HepG2 (cell line): ENCODE results near the gene MYL12B.

Source experiments
- CREB1 ChIP-seq, 2 experiments: fragments of 450-650 bp in 1 of 2; IDR thresholded peaks; 2 replicates each; pipeline ENCODE4 v1.6.1; 2016 to 2017; ENCODE audit warnings: control low read depth in 1 of 2, mild to moderate bottlenecking in 1 of 2, missing compliant biosample characterization in 1 of 2, missing genetic modification characterization in 1 of 2
- FOXA3 ChIP-seq: IDR thresholded peaks from 2 replicates; pipeline ENCODE4 v1.6.1; 2016; ENCODE audit warnings: missing genetic modification reagents, missing compliant biosample characterization
- RFX3 ChIP-seq: IDR thresholded peaks from 2 replicates; pipeline ENCODE4 v1.6.1; 2016; ENCODE audit warnings: missing biosample characterization, missing genetic modification reagents
- SMC3 ChIP-seq: IDR thresholded peaks from 2 replicates; pipeline ENCODE4 v1.6.1; 2011; ENCODE audit warnings: low read length, improper control_type of control experiment
- ZNF121 ChIP-seq: sonication (generic); formaldehyde crosslinking; IDR thresholded peaks from 2 replicates; pipeline ENCODE4 v1.5.0; 2020; ENCODE audit warnings: mild to moderate bottlenecking, missing genetic modification reagents
- TF ChIP-seq, protein P1 (sequence below): sonication (generic); formaldehyde crosslinking; IDR thresholded peaks from 2 replicates; pipeline ENCODE4 v1.5.0; 2020; ENCODE audit warnings: mild to moderate bottlenecking, missing genetic modification reagents, moderate library complexity
- TF ChIP-seq, protein P2 (sequence below): sonication (generic); formaldehyde crosslinking; IDR thresholded peaks from 2 replicates; pipeline ENCODE4 v1.8.1; 2023; ENCODE audit warnings: missing genetic modification reagents, inconsistent platforms, borderline replicate concordance
- TF ChIP-seq, protein P3 (sequence below): sonication (generic); formaldehyde crosslinking; conservative IDR thresholded peaks from 2 replicates; pipeline ENCODE4 v1.8.1; 2023; ENCODE audit warnings: missing genetic modification reagents
- TF ChIP-seq, protein P4 (sequence below): sonication (generic); formaldehyde crosslinking; IDR thresholded peaks from 2 replicates; pipeline ENCODE4 v1.8.1; 2023; ENCODE audit warnings: mild to moderate bottlenecking, inconsistent platforms, moderate library complexity, missing genetic modification reagents, borderline replicate concordance
- TF ChIP-seq, protein P5 (sequence below): IDR thresholded peaks from 2 replicates; pipeline ENCODE4 v1.6.1; 2016; ENCODE audit warnings: missing compliant biosample characterization, missing genetic modification reagents, borderline replicate concordance

DNA sequence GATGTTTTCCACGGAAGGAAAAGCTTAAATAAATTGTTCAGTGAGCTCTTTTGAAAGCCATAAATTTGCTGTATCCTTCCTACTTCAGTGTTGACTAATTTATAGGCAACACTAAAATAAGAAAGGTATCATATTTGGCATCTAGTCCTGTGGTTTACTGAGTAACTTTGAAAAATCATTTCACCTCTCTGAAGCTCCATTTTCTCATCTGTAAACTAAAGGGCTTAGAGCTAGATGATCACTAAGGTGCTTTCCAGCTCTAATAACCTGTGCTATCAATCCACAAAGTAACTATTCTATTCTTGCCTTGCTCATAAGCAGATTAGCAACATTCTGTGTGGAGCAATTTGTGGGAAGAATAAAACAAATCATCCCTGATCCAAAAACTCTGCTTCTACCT is 38.6 kb upstream of the MYL12B start:
- TF ChIP-seq, protein P1, sequence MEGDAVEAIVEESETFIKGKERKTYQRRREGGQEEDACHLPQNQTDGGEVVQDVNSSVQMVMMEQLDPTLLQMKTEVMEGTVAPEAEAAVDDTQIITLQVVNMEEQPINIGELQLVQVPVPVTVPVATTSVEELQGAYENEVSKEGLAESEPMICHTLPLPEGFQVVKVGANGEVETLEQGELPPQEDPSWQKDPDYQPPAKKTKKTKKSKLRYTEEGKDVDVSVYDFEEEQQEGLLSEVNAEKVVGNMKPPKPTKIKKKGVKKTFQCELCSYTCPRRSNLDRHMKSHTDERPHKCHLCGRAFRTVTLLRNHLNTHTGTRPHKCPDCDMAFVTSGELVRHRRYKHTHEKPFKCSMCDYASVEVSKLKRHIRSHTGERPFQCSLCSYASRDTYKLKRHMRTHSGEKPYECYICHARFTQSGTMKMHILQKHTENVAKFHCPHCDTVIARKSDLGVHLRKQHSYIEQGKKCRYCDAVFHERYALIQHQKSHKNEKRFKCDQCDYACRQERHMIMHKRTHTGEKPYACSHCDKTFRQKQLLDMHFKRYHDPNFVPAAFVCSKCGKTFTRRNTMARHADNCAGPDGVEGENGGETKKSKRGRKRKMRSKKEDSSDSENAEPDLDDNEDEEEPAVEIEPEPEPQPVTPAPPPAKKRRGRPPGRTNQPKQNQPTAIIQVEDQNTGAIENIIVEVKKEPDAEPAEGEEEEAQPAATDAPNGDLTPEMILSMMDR (CRISPR knock-in tag): no peak
- TF ChIP-seq FOXA3 (CRISPR knock-in tag): no peak
- TF ChIP-seq RFX3 (CRISPR knock-in tag): no peak
- TF ChIP-seq, protein P2, sequence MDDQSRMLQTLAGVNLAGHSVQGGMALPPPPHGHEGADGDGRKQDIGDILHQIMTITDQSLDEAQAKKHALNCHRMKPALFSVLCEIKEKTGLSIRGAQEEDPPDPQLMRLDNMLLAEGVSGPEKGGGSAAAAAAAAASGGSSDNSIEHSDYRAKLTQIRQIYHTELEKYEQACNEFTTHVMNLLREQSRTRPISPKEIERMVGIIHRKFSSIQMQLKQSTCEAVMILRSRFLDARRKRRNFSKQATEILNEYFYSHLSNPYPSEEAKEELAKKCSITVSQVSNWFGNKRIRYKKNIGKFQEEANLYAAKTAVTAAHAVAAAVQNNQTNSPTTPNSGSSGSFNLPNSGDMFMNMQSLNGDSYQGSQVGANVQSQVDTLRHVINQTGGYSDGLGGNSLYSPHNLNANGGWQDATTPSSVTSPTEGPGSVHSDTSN (CRISPR knock-in tag): no peak
- TF ChIP-seq, protein P3, sequence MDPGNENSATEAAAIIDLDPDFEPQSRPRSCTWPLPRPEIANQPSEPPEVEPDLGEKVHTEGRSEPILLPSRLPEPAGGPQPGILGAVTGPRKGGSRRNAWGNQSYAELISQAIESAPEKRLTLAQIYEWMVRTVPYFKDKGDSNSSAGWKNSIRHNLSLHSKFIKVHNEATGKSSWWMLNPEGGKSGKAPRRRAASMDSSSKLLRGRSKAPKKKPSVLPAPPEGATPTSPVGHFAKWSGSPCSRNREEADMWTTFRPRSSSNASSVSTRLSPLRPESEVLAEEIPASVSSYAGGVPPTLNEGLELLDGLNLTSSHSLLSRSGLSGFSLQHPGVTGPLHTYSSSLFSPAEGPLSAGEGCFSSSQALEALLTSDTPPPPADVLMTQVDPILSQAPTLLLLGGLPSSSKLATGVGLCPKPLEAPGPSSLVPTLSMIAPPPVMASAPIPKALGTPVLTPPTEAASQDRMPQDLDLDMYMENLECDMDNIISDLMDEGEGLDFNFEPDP (CRISPR knock-in tag): no peak
- TF ChIP-seq ZNF121 (CRISPR knock-in tag): no peak
- TF ChIP-seq, protein P4, sequence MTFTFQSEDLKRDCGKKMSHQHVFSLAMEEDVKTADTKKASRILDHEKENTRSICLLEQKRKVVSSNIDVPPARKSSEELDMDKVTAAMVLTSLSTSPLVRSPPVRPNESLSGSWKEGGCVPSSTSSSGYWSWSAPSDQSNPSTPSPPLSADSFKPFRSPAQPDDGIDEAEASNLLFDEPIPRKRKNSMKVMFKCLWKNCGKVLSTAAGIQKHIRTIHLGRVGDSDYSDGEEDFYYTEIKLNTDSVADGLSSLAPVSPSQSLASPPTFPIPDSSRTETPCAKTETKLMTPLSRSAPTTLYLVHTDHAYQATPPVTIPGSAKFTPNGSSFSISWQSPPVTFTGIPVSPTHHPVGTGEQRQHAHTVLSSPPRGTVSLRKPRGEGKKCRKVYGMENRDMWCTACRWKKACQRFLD (CRISPR knock-in tag): no peak
- no peak for TF ChIP-seq CREB1 (IDR thresholded peaks at IDR 0.05)
- TF ChIP-seq CREB1 (CRISPR knock-in tag; IDR thresholded peaks at IDR 0.05): no peak
- TF ChIP-seq, protein P5, sequence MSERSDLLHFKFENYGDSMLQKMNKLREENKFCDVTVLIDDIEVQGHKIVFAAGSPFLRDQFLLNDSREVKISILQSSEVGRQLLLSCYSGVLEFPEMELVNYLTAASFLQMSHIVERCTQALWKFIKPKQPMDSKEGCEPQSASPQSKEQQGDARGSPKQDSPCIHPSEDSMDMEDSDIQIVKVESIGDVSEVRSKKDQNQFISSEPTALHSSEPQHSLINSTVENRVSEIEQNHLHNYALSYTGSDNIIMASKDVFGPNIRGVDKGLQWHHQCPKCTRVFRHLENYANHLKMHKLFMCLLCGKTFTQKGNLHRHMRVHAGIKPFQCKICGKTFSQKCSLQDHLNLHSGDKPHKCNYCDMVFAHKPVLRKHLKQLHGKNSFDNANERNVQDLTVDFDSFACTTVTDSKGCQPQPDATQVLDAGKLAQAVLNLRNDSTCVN: no peak
- no peak for TF ChIP-seq SMC3
